GM21423 (cell line): ENCODE measurements around the gene ACTMAP.
A peak's percentile ranks its signal among the peaks of the same experiment; 100 is the strongest.
"Not testable (repeated sequence)": the region's sequence is repeated elsewhere in the genome, so short reads cannot be mapped to it uniquely, and the experiment has no call there.

ENCODE experiments used
- ATAC-seq: cut with Tn5 transposase; IDR thresholded peaks from one replicate; pipeline ENCODE4 v1.9.1; 2021; ENCODE audit warnings: mild to moderate bottlenecking, moderate library complexity; ENCODE audit not compliant: unreplicated experiment

Gene ACTMAP, protein sequence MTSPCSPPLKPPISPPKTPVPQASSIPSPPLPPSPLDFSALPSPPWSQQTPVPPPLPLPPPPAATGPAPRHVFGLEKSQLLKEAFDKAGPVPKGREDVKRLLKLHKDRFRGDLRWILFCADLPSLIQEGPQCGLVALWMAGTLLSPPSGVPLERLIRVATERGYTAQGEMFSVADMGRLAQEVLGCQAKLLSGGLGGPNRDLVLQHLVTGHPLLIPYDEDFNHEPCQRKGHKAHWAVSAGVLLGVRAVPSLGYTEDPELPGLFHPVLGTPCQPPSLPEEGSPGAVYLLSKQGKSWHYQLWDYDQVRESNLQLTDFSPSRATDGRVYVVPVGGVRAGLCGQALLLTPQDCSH

GRCh38 chr19:40750058-40750873, at the start of gene ACTMAP:
TSS of gene ACTMAP (minus strand) at chr19:40750477. CDS start at chr19:40749803, 674 bp downstream.
- ATAC-seq: peak; percentile 85

DNA sequence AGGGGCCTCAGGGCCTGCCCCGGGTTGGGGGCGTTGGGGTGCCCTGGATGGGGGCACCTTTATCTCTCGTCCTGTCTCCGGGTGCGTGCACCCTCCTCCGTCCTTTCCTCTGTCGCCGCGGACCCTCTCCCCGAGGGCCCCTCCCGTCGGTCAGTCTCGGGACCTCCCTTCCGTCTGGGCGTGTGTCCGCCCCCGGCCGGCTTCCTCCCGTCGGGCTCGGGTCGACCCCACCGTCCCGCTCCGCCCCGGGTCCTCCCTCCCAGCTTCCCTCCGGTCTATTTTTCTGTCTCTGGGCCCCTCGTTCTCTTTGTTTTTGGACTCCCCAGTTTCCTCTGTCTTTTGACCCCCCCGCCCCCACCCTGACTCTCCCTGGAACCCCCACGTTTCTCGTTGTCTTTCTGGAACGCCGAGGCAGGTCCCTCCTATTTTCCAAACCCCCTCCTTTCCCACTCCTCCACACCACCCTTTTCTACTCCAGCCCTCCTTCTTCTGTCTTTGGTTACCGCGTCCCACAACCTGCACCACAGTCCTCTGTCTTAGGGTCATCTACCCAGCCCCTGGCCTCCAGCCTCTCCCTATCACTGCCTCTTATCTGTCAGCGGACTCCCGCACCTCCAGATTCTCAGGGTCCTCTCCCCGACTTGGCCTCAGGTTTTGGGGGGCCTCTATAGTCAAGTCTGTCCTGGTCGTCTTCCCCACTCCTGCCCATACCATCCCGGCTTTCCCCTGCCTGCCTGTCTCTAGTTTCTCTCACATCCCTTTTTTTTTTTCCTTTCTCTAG, 49.5 kb upstream of the ACTMAP start:
- no peak for ATAC-seq

DNA sequence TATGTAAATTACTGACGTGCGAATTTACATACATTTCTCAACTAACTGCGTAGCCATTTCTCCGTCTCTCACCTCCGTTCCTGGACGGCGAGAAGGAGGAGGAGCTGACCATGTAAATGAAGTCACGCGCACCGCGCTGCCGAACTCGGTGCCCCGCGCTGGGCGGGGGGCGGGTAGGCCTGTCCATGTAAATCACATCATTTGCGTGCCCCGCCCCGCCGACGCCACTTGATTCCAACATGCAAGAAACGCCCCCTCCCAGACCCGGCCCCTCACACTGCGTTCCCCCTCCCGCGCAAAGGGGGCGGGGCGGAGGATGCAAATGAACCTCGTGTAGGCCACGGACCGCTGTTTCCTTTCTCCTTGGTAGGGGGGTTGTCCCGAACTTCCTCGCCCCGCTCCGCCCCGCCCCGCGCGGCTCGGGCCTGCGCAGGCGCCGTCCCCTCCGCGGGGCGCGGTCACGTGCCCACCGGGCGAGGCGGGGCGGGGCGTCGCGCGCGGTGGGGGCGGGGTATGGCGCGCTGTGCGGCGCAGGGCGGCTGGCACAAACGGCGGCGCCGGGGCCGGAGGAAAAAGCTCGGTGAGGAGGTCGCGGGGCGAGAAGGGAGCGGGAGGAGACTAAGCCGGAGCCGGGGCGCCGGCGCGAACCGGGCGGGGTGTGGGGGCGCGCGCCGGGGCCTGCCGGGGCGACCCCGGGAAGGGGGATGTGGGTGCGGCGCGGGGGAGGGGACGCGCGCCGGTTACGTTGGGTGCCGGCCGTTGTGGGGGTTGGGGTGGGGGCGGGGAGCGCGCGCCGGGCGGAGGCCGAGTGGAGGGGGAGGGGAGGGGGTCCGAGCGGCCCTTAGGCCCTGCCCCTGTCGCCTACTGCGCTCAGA, 48.6 kb upstream of the ACTMAP start, which contains the start of gene EGLN2:
TSS of gene EGLN2 (plus strand) at position 509 of the 875 bp plus-strand sequence. CDS start 1,382 bp downstream, outside the sequence.
- peak; percentile 72 for ATAC-seq

DNA sequence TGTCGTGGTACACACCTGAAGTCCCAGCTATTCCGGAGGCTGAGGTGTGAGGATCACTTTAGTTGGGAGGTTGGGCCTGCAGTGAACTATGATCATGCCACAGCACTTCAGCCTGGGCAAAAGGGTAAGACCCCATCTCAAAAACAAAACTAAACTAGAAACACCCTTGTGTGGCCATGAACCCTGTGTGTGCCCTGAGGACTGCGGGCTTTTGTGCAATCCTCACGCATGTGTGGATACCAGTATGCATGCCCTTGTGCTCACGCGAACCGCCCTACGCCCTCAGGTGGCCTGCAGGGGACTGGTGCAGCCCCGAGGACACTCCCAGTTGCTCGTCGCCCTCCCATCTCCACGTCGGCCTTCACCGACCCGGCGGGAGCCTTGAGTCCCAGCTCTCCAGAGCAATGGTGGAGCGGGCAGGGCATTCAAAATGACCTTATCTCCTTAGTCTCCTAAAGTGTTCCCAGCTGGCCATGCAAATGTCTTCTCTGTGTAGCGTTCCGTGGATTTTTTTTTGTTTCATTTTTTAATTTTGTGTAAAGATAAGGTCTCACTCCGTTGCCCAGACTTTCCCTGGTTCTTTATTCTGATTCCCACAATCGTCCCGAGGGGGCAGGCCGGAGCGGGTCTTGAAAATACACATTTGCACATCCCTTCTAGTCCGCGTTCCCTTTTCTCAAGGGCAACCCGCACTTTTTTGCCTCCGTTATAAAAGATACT, 47.8 kb upstream of the ACTMAP start:
- ATAC-seq: no peak

- no peak for ATAC-seq
These were observed 47.1 kb upstream of the ACTMAP start for GRCh38 chr19:40797166-40797962.

- no peak for ATAC-seq
These were observed 41.7 kb upstream of the ACTMAP start for GRCh38 chr19:40791996-40792395.

GRCh38 chr19:40791349-40791748, 41.1 kb upstream of the ACTMAP start:
- no peak for ATAC-seq

GRCh38 chr19:40786060-40787037, 36.1 kb upstream of the ACTMAP start:
- no peak for ATAC-seq

- ATAC-seq: no peak
These were observed 35.2 kb upstream of the ACTMAP start for GRCh38 chr19:40785526-40785925.

DNA sequence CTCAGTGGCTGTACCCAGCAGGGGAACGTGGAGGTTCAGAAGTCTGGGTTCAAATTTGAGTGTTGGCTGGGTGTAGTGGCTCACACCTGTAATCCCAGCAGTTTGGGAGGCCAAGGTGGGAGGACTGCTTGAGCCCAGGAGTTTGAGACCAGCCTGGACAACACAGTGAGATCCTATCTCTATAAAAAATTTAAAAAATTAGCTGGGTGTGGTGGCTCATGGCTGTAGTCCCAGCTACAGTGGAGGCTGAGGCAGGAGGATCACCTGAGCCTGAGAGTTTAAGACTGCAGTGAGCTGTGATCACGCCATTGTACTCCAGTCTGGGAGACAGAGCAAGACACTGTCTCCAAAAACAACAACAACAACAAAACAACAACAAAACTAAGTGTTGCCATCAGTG, 33.9 kb upstream of the ACTMAP start:
- ATAC-seq: not testable (repeated sequence)

- ATAC-seq: no peak
These were observed 33.4 kb upstream of the ACTMAP start for GRCh38 chr19:40783711-40784110.

DNA sequence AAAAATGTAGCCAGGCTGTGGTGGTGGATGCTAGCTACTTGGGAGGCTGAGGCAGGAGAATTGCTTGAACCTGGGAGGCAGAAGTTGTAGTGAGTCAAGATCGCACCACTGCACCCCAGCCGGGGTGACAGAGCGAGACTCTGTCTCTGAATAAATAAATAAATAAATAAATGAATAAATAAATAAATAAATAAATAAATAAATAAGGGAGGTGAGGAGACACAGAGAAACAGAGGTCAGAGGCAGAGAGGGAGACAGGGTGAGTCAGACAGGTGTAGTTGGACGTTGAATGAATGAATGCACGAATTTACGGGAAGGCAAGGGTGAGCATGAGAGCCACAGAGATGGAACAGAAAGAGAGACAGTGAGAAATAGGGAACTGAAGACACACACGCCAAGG, 30.9 kb upstream of the ACTMAP start:
- no peak for ATAC-seq

DNA sequence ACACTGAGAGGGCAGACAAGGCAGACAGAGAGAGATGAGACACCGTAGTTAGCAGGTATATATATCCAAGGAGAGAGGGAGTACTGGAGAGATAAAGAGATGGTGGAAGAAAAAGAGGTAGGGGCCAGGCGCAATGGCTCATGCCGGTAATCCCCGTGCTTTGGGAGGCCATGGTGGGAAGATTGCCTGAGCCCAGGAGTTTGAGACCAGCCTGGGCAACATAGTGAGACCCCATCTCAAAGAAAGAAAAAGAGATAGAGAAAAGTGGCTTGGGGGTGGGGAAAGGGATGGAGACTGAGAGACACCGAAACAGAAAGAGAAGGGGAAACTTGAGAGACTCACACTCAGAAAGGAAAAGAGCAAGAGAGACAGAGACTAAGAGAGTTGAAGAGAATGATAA, 30.3 kb upstream of the ACTMAP start:
- no peak for ATAC-seq

GRCh38 chr19:40778706-40779284, 28.5 kb upstream of the ACTMAP start:
- ATAC-seq: no peak

GRCh38 chr19:40777937-40778705, 27.8 kb upstream of the ACTMAP start, which contains the start of gene RAB4B:
TSS of gene RAB4B (plus strand) at chr19:40778247. CDS start at chr19:40778376, 129 bp downstream.
- peak; percentile 66 for ATAC-seq

GRCh38 chr19:40777645-40777936, 27.3 kb upstream of the ACTMAP start:
- no peak for ATAC-seq
